SH-SY5Y (cell line): ENCODE results near the gene MORN1.

Source experiments
- GATA2 ChIP-seq: IDR thresholded peaks from 2 replicates; pipeline ENCODE4 v1.6.1; 2011; ENCODE audit warnings: mild to moderate bottlenecking, low read depth, low read length
- GATA3 ChIP-seq: IDR thresholded peaks from 2 replicates; pipeline ENCODE4 v1.6.1; 2011; ENCODE audit warnings: low read depth, mild to moderate bottlenecking, low read length, moderate library complexity

DNA sequence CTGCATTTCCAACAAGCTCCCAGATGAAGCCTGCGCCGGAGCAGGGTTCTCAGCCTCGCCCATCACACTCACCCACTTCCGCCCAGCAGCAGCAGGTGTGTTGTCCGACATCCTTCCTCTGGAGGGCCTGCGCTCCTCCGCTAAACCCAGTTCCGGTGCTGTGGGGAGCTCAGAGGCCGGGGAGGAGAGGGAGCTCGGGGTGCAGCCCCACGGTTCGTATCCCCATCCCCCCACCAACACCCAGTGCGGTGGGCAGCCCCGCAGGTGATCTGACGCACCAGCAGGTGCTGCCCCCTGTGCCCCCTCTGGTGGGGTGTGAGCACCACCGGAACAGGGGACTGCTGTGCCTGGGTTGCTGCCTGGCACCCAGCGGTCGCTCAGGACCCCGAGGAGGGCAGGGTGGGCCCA is 24.5 kb upstream of the MORN1 start:
- TF ChIP-seq GATA2, result no peak
- no peak for TF ChIP-seq GATA3
